C4-2B (cell line): ENCODE data around the gene CCNL2.
"Not testable (repeated sequence)": the region's sequence is repeated elsewhere in the genome, so short reads cannot be mapped to it uniquely, and the experiment has no call there.

Experiments used
- H3K27ac ChIP-seq: fragments of 450-650 bp; 2 replicates; pipeline ENCODE4 v1.5.1; 2017
- CTCF ChIP-seq: fragments of 450-650 bp; conservative IDR thresholded peaks from 2 replicates; pipeline ENCODE4 v1.5.1; 2017; ENCODE audit warnings: mild to moderate bottlenecking
- ZFX ChIP-seq: fragments of 450-650 bp; IDR thresholded peaks from 2 replicates; pipeline ENCODE4 v1.6.1; 2017

The CCNL2 gene

GRCh38 chr1:1371746-1372711 is 27.1 kb downstream of the CCNL2 start:
- H3K27ac ChIP-seq: no peak overlapping the region
- TF ChIP-seq ZFX (no peak), CTCF (peak; percentile 96)

- H3K27ac ChIP-seq: no peak overlapping the region
- TF ChIP-seq CTCF: no peak
- no peak for TF ChIP-seq ZFX
Observed at GRCh38 chr1:1371364-1371745, 27.8 kb downstream of the CCNL2 start.

DNA sequence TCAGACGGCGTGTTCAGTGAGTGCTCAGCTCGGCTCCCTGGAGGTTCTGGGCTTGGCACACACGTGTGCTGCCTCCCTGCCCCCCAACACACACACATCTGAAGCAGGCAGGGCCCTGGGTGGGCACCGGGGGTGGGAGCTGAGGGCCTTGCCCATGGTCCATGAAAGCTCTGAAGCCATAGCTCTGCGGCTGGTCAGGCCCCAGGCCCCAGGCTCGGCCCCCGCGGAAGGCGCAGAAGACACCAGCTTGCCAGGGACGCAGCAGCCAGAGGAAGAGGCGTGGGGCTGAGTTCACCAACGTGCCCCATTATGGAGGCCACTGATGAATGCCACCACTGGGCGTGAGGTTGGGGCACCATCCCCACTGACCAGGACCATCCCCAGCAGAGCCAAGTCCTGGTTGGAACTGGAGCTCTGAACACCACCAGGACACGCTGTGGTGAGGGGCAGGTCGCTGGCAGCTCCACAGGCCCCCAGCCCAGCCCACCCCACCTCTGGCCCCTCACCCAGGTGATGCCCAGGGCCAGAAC is 28.3 kb downstream of the CCNL2 start:
- no peak overlapping the region for H3K27ac ChIP-seq
- TF ChIP-seq CTCF: no peak
- TF ChIP-seq ZFX: no peak

DNA sequence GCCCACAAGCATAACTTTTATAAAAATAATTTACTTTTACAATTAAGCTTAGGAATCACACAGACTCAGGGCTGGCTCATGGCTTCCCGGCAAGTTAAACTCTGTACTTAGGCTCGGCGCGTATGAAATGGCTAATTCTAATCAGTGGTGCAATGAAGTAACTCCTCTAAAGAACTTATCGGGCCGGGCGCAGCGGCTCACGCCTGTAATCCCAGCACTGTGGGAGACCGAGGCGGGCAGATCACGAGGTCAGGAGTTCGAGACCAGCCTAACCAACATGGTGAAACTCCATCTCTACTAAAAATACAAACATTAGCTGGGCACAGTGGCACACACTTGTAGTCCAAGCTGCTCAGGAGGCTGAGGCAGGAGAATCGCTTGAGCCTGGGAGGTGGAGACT is 29.0 kb downstream of the CCNL2 start:
- H3K27ac ChIP-seq: not testable (repeated sequence)

DNA sequence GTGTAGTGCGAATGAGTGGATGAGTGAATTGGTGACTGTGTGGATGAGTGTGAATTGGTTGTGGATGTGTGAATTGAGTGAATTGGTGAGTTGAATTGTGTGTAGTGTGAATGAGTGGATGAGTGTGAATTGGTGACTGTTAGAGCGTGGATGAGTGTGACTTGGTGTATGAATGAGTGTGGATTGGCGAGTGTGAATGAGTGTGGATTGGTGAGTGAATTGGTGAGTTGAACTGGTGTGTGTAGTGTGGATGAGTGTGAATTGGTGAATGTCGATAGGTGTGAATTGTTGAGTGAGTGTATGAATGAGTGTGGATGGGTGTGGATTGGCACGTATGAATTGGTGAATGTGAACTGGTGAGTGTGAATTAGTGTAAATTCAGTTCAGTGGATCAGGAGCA is 31.8 kb downstream of the CCNL2 start:
- TF ChIP-seq CTCF (no peak), ZFX (no peak)
- H3K27ac ChIP-seq: no peak overlapping the region

DNA sequence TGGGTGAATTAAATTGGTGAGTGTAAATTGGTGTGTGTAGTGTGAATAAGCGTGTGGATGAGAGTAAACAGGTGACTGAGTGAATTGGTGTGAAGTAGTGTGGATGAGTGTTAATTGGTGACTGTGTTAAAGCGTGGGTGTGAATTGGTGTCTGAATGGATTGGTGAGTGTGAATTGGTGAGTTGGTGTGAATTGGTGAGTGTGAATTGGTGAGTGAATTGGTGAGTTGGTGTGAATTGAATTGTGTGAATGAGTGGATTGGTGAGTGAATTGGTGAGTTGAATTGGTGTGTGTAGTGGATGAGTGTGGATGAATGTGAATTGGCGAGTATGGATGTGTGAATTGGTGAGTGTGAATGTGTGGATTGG is 32.5 kb downstream of the CCNL2 start:
- H3K27ac ChIP-seq: no peak overlapping the region
- no peak for TF ChIP-seq CTCF
- no peak for TF ChIP-seq ZFX

GRCh38 chr1:1365875-1366698 is 33.0 kb downstream of the CCNL2 start:
- TF ChIP-seq ZFX: no peak
- TF ChIP-seq CTCF: no peak
- H3K27ac ChIP-seq: no peak overlapping the region
